SK-N-SH treated with all-trans-retinoic acid at 6 μM for 48 hours (cell line): ENCODE data around the gene ADK.
A peak's percentile ranks its signal among the peaks of the same experiment; 100 is the strongest.

Experiments used
- ARNTL ChIP-seq: fragments of 450-650 bp; formaldehyde crosslinking; IDR thresholded peaks from 2 replicates; pipeline ENCODE4 v1.5.0; 2020; ENCODE audit warnings: low read depth, mild to moderate bottlenecking, moderate library complexity, borderline replicate concordance
- BACH2 ChIP-seq: fragments of 250-450 bp; sonication (Bioruptor Pico); IDR thresholded peaks from 2 replicates; pipeline ENCODE4 v1.9.0; 2021; ENCODE audit warnings: mild to moderate bottlenecking, borderline replicate concordance
- ESRRG ChIP-seq: fragments of 250-450 bp; sonication (Bioruptor Pico); IDR thresholded peaks from 2 replicates; pipeline ENCODE4 v1.6.1; 2021; ENCODE audit warnings: mild to moderate bottlenecking
- SNAI2 ChIP-seq: fragments of 250-450 bp; sonication (Bioruptor Pico); IDR thresholded peaks from 2 replicates; pipeline ENCODE4 v1.5.0; 2020; ENCODE audit warnings: mild to moderate bottlenecking, moderate library complexity
- ZFP30 ChIP-seq: fragments of 450-650 bp; formaldehyde crosslinking; IDR thresholded peaks from 2 replicates; pipeline ENCODE4 v1.5.0; 2022; ENCODE audit warnings: mild to moderate bottlenecking, moderate library complexity
- ZNF70 ChIP-seq: fragments of 450-650 bp; formaldehyde crosslinking; IDR thresholded peaks from 2 replicates; pipeline ENCODE4 v1.5.0; 2020; ENCODE audit warnings: mild to moderate bottlenecking, moderate library complexity
- ZNF8 ChIP-seq: fragments of 450-650 bp; formaldehyde crosslinking; IDR thresholded peaks from 2 replicates; pipeline ENCODE4 v1.5.0; 2020; ENCODE audit warnings: mild to moderate bottlenecking, moderate library complexity
- TF ChIP-seq, protein P1 (sequence below): fragments of 250-450 bp; sonication (Bioruptor Pico); IDR thresholded peaks from 2 replicates; pipeline ENCODE4 v1.5.0; 2020; ENCODE audit warnings: mild to moderate bottlenecking, moderate library complexity
- TF ChIP-seq, protein P2 (sequence below): fragments of 250-450 bp; sonication (Bioruptor Pico); IDR thresholded peaks from 2 replicates; pipeline ENCODE4 v1.8.0; 2020; ENCODE audit warnings: mild to moderate bottlenecking, moderate library complexity, borderline replicate concordance
- TF ChIP-seq, protein P3 (sequence below): fragments of 250-450 bp; sonication (Bioruptor Pico); IDR thresholded peaks from 2 replicates; pipeline ENCODE4 v1.8.0; 2021; ENCODE audit warnings: low read depth, mild to moderate bottlenecking, moderate library complexity, borderline replicate concordance

DNA sequence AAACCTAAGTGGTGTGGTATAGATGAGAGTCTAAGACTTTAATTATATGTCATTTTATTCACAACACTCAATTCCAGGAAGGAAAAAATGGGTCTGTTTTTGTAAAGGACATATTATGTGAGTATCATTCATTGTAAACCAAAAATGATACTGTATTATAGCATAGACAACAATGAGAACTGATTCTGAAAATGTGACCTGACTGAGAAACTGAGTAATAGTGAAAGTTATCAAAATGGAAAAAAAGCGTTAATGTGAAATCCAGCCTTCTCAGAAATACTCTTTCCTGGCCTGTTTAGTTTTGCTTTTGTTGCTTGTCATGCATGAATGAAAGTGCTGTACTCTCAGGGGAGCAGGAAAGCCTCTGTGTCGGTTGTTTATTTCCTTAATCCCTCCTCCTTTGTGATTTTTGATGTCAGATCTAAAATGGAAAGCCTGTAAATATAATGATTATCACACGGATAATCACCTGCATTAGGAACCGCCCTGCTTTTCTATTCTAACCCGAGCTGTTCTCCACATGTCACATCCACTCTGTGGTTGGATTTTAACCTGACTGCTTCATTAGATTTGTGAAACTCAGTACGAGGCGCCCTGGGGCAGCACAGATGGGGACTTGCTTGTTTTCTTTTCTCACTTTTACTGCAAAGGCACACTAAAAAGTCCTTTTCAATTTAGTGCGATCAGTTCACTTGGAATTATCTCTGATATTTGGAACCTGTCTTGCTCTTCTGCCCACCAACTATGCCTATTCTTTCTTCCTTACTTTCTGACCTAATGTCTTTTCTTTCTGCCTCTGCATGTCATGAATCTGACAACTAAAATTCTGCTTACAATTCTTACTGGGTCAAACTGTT is 434.4 kb downstream of the ADK start:
- TF ChIP-seq ESRRG (CRISPR knock-in tag) (no peak), SNAI2 (CRISPR knock-in tag) (no peak), ZNF8 (CRISPR knock-in tag) (no peak), ZNF70 (CRISPR knock-in tag) (no peak), ZFP30 (CRISPR knock-in tag) (no peak), ARNTL (CRISPR knock-in tag) (no peak), BACH2 (CRISPR knock-in tag) (no peak)
- TF ChIP-seq, protein P1, sequence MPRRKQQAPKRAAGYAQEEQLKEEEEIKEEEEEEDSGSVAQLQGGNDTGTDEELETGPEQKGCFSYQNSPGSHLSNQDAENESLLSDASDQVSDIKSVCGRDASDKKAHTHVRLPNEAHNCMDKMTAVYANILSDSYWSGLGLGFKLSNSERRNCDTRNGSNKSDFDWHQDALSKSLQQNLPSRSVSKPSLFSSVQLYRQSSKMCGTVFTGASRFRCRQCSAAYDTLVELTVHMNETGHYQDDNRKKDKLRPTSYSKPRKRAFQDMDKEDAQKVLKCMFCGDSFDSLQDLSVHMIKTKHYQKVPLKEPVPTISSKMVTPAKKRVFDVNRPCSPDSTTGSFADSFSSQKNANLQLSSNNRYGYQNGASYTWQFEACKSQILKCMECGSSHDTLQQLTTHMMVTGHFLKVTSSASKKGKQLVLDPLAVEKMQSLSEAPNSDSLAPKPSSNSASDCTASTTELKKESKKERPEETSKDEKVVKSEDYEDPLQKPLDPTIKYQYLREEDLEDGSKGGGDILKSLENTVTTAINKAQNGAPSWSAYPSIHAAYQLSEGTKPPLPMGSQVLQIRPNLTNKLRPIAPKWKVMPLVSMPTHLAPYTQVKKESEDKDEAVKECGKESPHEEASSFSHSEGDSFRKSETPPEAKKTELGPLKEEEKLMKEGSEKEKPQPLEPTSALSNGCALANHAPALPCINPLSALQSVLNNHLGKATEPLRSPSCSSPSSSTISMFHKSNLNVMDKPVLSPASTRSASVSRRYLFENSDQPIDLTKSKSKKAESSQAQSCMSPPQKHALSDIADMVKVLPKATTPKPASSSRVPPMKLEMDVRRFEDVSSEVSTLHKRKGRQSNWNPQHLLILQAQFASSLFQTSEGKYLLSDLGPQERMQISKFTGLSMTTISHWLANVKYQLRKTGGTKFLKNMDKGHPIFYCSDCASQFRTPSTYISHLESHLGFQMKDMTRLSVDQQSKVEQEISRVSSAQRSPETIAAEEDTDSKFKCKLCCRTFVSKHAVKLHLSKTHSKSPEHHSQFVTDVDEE = 0 out of 2 replicates have a peak, but pooled peaks have one; percentile 23
- TF ChIP-seq, protein P2, sequence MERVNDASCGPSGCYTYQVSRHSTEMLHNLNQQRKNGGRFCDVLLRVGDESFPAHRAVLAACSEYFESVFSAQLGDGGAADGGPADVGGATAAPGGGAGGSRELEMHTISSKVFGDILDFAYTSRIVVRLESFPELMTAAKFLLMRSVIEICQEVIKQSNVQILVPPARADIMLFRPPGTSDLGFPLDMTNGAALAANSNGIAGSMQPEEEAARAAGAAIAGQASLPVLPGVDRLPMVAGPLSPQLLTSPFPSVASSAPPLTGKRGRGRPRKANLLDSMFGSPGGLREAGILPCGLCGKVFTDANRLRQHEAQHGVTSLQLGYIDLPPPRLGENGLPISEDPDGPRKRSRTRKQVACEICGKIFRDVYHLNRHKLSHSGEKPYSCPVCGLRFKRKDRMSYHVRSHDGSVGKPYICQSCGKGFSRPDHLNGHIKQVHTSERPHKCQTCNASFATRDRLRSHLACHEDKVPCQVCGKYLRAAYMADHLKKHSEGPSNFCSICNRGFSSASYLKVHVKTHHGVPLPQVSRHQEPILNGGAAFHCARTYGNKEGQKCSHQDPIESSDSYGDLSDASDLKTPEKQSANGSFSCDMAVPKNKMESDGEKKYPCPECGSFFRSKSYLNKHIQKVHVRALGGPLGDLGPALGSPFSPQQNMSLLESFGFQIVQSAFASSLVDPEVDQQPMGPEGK (CRISPR knock-in tag) = no peak
- TF ChIP-seq, protein P3, sequence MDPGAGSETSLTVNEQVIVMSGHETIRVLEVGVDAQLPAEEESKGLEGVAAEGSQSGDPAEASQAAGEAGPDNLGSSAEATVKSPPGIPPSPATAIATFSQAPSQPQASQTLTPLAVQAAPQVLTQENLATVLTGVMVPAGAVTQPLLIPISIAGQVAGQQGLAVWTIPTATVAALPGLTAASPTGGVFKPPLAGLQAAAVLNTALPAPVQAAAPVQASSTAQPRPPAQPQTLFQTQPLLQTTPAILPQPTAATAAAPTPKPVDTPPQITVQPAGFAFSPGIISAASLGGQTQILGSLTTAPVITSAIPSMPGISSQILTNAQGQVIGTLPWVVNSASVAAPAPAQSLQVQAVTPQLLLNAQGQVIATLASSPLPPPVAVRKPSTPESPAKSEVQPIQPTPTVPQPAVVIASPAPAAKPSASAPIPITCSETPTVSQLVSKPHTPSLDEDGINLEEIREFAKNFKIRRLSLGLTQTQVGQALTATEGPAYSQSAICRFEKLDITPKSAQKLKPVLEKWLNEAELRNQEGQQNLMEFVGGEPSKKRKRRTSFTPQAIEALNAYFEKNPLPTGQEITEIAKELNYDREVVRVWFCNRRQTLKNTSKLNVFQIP (CRISPR knock-in tag) = no peak
